ENCODE measurements around the gene CDON.
"Not testable (repeated sequence)": the region's sequence is repeated elsewhere in the genome, so short reads cannot be mapped to it uniquely, and the experiment has no call there.

The CDON gene

GRCh38 chr11:125992893-125993292 lies 69.8 kb downstream of the CDON start:
- DNase-seq: no peak

- no peak for DNase-seq
These were observed 72.4 kb downstream of the CDON start for GRCh38 chr11:125990244-125990643.

- no peak for DNase-seq
These were observed 75.5 kb downstream of the CDON start for GRCh38 chr11:125987066-125987641.

GRCh38 chr11:125985956-125986355 lies 76.7 kb downstream of the CDON start:
- not testable (repeated sequence) for DNase-seq

GRCh38 chr11:125982348-125982730 lies 80.3 kb downstream of the CDON start:
- no peak for DNase-seq

GRCh38 chr11:125980436-125980835 lies 82.2 kb downstream of the CDON start:
- no peak for DNase-seq

- no peak for DNase-seq
These were observed 83.2 kb downstream of the CDON start for GRCh38 chr11:125979511-125979910.

GRCh38 chr11:125978778-125979407 lies 83.8 kb downstream of the CDON start:
- DNase-seq: no peak

GRCh38 chr11:125978181-125978716 lies 84.4 kb downstream of the CDON start:
- no peak for DNase-seq

- DNase-seq: no peak
These were observed 85.3 kb downstream of the CDON start for GRCh38 chr11:125977333-125977732.

- no peak for DNase-seq
These were observed 86.5 kb downstream of the CDON start for GRCh38 chr11:125976156-125976555.

GRCh38 chr11:125975634-125976033 lies 87.0 kb downstream of the CDON start:
- no peak for DNase-seq

GRCh38 chr11:125974284-125974683 lies 88.4 kb downstream of the CDON start:
- no peak for DNase-seq

GRCh38 chr11:125971618-125972017 lies 91.0 kb downstream of the CDON start:
- no peak for DNase-seq

- DNase-seq: no peak
These were observed 94.3 kb downstream of the CDON start for GRCh38 chr11:125968354-125968753.

- DNase-seq: no peak
These were observed 95.2 kb downstream of the CDON start for GRCh38 chr11:125967515-125967914.

- DNase-seq: no peak
These were observed 101.9 kb downstream of the CDON start for GRCh38 chr11:125960771-125961170.

GRCh38 chr11:125959931-125960330 lies 102.7 kb downstream of the CDON start:
- DNase-seq: no peak

GRCh38 chr11:125959511-125959910 lies 103.2 kb downstream of the CDON start:
- DNase-seq: no peak

- no peak for DNase-seq
These were observed 103.7 kb downstream of the CDON start for GRCh38 chr11:125958872-125959400.

- no peak for DNase-seq
These were observed 104.9 kb downstream of the CDON start for GRCh38 chr11:125957618-125958332.

GRCh38 chr11:125956391-125957134 lies 106.1 kb downstream of the CDON start:
- no peak for DNase-seq

GRCh38 chr11:125955856-125956255 lies 106.8 kb downstream of the CDON start:
- no peak for DNase-seq
